Measurements from ENCODE around the gene STEAP1. TPM values are rescaled to one million over a fixed set of nuclear protein-coding genes. Genes with fewer than 3 reads are reported as not detected.
A peak's percentile ranks its signal among the peaks of the same experiment; 100 is the strongest.
"Not testable (repeated sequence)": the region's sequence is repeated elsewhere in the genome, so short reads cannot be mapped to it uniquely, and the experiment has no call there.

Gene STEAP1
- total RNA-seq, 1 experiment from 2014 or later: 4.1 TPM

GRCh38 chr7:90152642-90153253 lies 1.5 kb upstream of the STEAP1 start:
- not testable (repeated sequence) for DNase-seq; H4K8ac ChIP-seq (replicated peaks; ENCODE audit: insufficient read length, low read depth, low read length); H3K4me2 ChIP-seq (ENCODE audit: insufficient read depth, insufficient read length, low read length); H3K9me3 Mint-ChIP-seq; H3K4me3 Mint-ChIP-seq; H3K9ac ChIP-seq (ENCODE audit: extremely low read depth, insufficient read length, low read length); H2BK15ac ChIP-seq (ENCODE audit: low read depth, low read length); H3K18ac ChIP-seq (ENCODE audit: insufficient read length, low read depth, low read length); H4K5ac ChIP-seq (ENCODE audit: insufficient read length, low read depth, low read length); H3T11ph ChIP-seq (ENCODE audit: low read length); H3K56ac ChIP-seq (ENCODE audit: insufficient read length, low read depth, low read length); H3K4me1 ChIP-seq (ENCODE audit: insufficient read depth, low read length); H3K9me3 ChIP-seq (ENCODE audit: control insufficient read depth, low read depth, low read length); H2AK5ac ChIP-seq (ENCODE audit: insufficient read length, low read length); H3K79me2 ChIP-seq (ENCODE audit: insufficient read depth, low read length); H3K14ac ChIP-seq (ENCODE audit: insufficient read depth, low read length); H2BK20ac ChIP-seq (ENCODE audit: low read depth, low read length, poor library complexity, severe bottlenecking); H3K79me1 ChIP-seq (ENCODE audit: insufficient read depth, low read depth, low read length, poor library complexity, severe bottlenecking); H3K27ac ChIP-seq (ENCODE audit: insufficient read length, low read depth, low read length); H4K91ac ChIP-seq (ENCODE audit: insufficient read length, low read depth, low read length); H3K27me3 ChIP-seq (ENCODE audit: insufficient read depth, low read length); H2BK12ac ChIP-seq (ENCODE audit: insufficient read length, low read depth, low read length); H3K4ac ChIP-seq (ENCODE audit: low read depth, low read length); H2BK5ac ChIP-seq (ENCODE audit: insufficient read length, low read length); H3K27ac Mint-ChIP-seq; H3K23ac ChIP-seq (ENCODE audit: insufficient read length, low read depth, low read length); H4K20me1 ChIP-seq (ENCODE audit: control insufficient read depth, insufficient read depth, insufficient read length); H2AFZ ChIP-seq (ENCODE audit: low read length); H3K36me3 Mint-ChIP-seq (ENCODE audit: insufficient read depth in 1 of 3, low read depth in 3 of 3); H2BK120ac ChIP-seq (ENCODE audit: low read depth, low read length, poor library complexity, severe bottlenecking); H3K23me2 ChIP-seq (ENCODE audit: insufficient read length, low read depth, low read length, poor library complexity, severe bottlenecking)
- no CpG with 5 or more reads among the region's 9 CpGs for WGBS (ENCODE audit: extremely low coverage, insufficient read length, low lambda C conversion rate)
- H3K27me3 Mint-ChIP-seq (ENCODE audit: low read depth): peaks cover 23% of the 10 kb centered on the region
- TF ChIP-seq CTCF (conservative IDR thresholded peaks at IDR 0.05): peak; percentile 76
- H3K4me1 Mint-ChIP-seq: peaks cover 16 to 17% of the 10 kb centered on the region in 2 experiments

All from H9 (cell line).